Nephron (organoid): ENCODE data around the gene GSS.

ENCODE experiments used
- H3K27ac Mint-ChIP-seq, 3 experiments: 2 replicates each; pipeline ENCODE4 v1.8.0; 2020; ENCODE audit warnings: mixed read lengths in 3 of 3, mild to moderate bottlenecking in 2 of 3, moderate library complexity in 1 of 3
- H3K27me3 Mint-ChIP-seq: 2 replicates; pipeline ENCODE4 v1.8.0; 2021; ENCODE audit warnings: low read depth, mild to moderate bottlenecking, moderate library complexity, mixed read lengths
- H3K36me3 Mint-ChIP-seq: 2 replicates; pipeline ENCODE4 v1.8.0; 2020; ENCODE audit warnings: low read depth, mixed read lengths
- H3K4me1 Mint-ChIP-seq: 2 replicates; pipeline ENCODE4 v1.8.0; 2020; ENCODE audit warnings: mixed read lengths
- H3K4me3 Mint-ChIP-seq, 3 experiments: 2 replicates each; pipeline ENCODE4 v1.8.0; 2020; ENCODE audit warnings: mild to moderate bottlenecking in 3 of 3, mixed read lengths in 3 of 3, moderate library complexity in 2 of 3
- H3K9me3 Mint-ChIP-seq: 2 replicates; pipeline ENCODE4 v1.8.0; 2020; ENCODE audit warnings: mixed read lengths
- CTCF ChIP-seq, 3 experiments: fragments of 200-600 bp; sonication (generic); IDR thresholded peaks; one replicate each; pipeline ENCODE4 v1.5.0; 2021; ENCODE audit warnings: antibody characterized with exemption in 3 of 3; ENCODE audit not compliant: unreplicated experiment in 3 of 3

The GSS gene

DNA sequence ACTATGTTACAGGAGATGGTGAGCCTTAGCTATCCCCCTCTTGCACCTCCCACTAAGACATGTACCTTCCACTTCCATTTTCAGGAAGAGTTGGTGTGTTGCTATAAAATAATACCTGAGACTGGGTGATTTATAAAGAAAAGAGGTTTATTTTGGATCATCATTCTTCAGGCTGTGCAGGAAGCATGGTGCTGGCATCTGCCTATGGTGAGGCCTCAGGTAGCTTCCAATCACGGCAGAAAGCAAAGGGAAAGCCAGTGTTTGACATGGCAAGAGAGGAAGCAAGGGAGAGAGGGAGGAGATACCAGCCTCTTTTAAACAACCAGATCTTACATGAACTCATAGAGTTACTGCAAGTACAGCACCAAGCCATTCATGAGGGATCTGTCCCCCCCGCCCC lies 32.2 kb downstream of the GSS start:
- no peak for TF ChIP-seq CTCF (IDR thresholded peaks at IDR 0.05; ENCODE audit: unreplicated experiment in 3 of 3)
- no peaks in the 10 kb centered on the region for H3K4me1 Mint-ChIP-seq
- no peak overlapping the region for H3K4me3 Mint-ChIP-seq
- H3K36me3 Mint-ChIP-seq: peaks cover 47% of the 10 kb centered on the region
- no peaks in the 10 kb centered on the region for H3K9me3 Mint-ChIP-seq
- no peak overlapping the region for H3K27ac Mint-ChIP-seq
- H3K27me3 Mint-ChIP-seq: no peaks in the 10 kb centered on the region

GRCh38 chr20:34922654-34923381 lies 32.8 kb downstream of the GSS start:
- Mint-ChIP-seq H3K27me3 (no peaks in the 10 kb centered on the region), H3K4me1 (no peaks in the 10 kb centered on the region), H3K27ac (no peak overlapping the region), H3K9me3 (no peaks in the 10 kb centered on the region), H3K36me3 (peaks cover 44% of the 10 kb centered on the region), H3K4me3 (no peak overlapping the region)
- TF ChIP-seq CTCF (IDR thresholded peaks at IDR 0.05; ENCODE audit: unreplicated experiment in 3 of 3): no peak

DNA sequence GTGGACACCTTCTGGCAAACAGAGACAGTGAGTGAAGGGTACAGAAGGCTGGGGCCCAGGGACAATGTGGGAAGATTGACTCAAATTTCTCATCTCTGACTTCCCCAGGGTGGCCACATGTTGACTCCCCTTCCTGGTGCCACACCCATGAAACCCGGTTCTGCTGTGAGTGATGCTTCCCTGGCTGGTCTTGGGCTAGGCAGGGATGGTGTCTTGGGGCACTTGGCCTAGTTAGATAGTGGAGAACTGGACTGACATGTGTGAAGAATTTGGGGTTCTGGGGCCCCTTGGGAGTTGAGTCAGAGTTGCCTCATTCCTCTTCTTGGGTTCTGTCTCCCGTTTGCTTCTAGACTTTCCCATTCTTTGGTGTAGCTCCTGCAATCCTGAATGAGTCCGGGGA lies 34.2 kb downstream of the GSS start:
- Mint-ChIP-seq H3K9me3 (no peaks in the 10 kb centered on the region), H3K27ac (no peak overlapping the region), H3K4me1 (no peaks in the 10 kb centered on the region), H3K27me3 (no peaks in the 10 kb centered on the region), H3K36me3 (peaks cover 38% of the 10 kb centered on the region), H3K4me3 (no peak overlapping the region)
- no peak for TF ChIP-seq CTCF (IDR thresholded peaks at IDR 0.05; ENCODE audit: unreplicated experiment in 3 of 3)

GRCh38 chr20:34920055-34920454 lies 35.6 kb downstream of the GSS start:
- H3K27me3 Mint-ChIP-seq: no peaks in the 10 kb centered on the region
- peaks cover 25% of the 10 kb centered on the region for H3K36me3 Mint-ChIP-seq
- H3K9me3 Mint-ChIP-seq: no peaks in the 10 kb centered on the region
- no peaks in the 10 kb centered on the region for H3K4me1 Mint-ChIP-seq
- no peak overlapping the region for H3K27ac Mint-ChIP-seq
- H3K4me3 Mint-ChIP-seq: no peak overlapping the region
- TF ChIP-seq CTCF (IDR thresholded peaks at IDR 0.05; ENCODE audit: unreplicated experiment in 3 of 3): no peak

GRCh38 chr20:34916774-34917354 lies 38.7 kb downstream of the GSS start:
- Mint-ChIP-seq H3K36me3 (peaks cover 26% of the 10 kb centered on the region), H3K9me3 (no peaks in the 10 kb centered on the region), H3K27ac (no peak overlapping the region), H3K4me1 (no peaks in the 10 kb centered on the region), H3K27me3 (no peaks in the 10 kb centered on the region), H3K4me3 (no peak overlapping the region)
- no peak for TF ChIP-seq CTCF (IDR thresholded peaks at IDR 0.05; ENCODE audit: unreplicated experiment in 3 of 3)
